Mammary epithelial cell (primary cell): ENCODE data around the gene ZP1.

Experiments
- CTCF ChIP-seq, 2 donors: IDR thresholded peaks in 1 of 2; conservative IDR thresholded peaks in 1 of 2; 2 replicates each; pipeline ENCODE4 v1.5.1; 2011 to 2012; ENCODE audit warnings: inconsistent platforms in 2 of 2, low read length in 2 of 2, mild to moderate bottlenecking in 2 of 2, control low read depth in 1 of 2, low read depth in 1 of 2; ENCODE audit not compliant: insufficient read depth in 1 of 2; ENCODE audit errors: extremely low read depth in 1 of 2
- EZH2 ChIP-seq: IDR thresholded peaks from 2 replicates; pipeline ENCODE4 v1.6.1; 2012; ENCODE audit warnings: low read length, inconsistent platforms, borderline replicate concordance

GRCh38 chr11:60905047-60905446 lies 37.7 kb downstream of the ZP1 start:
- TF ChIP-seq CTCF (conservative IDR thresholded peaks at IDR 0.05 in 1 of 2, IDR thresholded peaks at IDR 0.05 in 1 of 2; ENCODE audit: extremely low read depth in 1 of 2, insufficient read depth in 1 of 2, low read depth in 1 of 2, low read length in 2 of 2) (no peak), EZH2 (no peak)
